Measurements from ENCODE around the gene RYR2.

The RYR2 gene

DNA sequence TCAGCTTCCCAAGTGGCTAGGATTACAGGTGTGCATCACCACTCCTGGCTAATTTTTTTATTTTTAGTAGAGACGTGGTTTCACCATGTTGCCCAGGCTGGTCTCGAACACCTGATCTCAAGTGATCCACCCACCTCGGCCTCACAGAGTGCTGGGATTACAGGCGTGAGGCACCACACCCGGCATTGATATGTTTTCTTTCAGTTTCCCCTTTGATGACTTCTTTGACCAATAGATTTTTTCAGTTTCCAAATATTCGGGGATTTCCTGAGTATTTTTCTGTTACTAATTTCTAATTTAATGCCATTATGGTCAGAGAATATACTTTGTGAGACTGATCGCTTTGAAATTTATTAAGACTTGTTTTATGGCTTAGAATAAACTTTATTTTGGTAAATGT is 406.1 kb downstream of the RYR2 start:
- TF ChIP-seq, protein P1, sequence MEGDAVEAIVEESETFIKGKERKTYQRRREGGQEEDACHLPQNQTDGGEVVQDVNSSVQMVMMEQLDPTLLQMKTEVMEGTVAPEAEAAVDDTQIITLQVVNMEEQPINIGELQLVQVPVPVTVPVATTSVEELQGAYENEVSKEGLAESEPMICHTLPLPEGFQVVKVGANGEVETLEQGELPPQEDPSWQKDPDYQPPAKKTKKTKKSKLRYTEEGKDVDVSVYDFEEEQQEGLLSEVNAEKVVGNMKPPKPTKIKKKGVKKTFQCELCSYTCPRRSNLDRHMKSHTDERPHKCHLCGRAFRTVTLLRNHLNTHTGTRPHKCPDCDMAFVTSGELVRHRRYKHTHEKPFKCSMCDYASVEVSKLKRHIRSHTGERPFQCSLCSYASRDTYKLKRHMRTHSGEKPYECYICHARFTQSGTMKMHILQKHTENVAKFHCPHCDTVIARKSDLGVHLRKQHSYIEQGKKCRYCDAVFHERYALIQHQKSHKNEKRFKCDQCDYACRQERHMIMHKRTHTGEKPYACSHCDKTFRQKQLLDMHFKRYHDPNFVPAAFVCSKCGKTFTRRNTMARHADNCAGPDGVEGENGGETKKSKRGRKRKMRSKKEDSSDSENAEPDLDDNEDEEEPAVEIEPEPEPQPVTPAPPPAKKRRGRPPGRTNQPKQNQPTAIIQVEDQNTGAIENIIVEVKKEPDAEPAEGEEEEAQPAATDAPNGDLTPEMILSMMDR (IDR thresholded peaks at IDR 0.05; ENCODE audit: control extremely low read depth, extremely low read depth, low read depth, missing control alignments) = no peak
- ChIA-PET CTCF (no interaction called here), POLR2A (no interaction called here)
- DNase-seq (ENCODE audit: extremely low spot score) = no peak

DNA sequence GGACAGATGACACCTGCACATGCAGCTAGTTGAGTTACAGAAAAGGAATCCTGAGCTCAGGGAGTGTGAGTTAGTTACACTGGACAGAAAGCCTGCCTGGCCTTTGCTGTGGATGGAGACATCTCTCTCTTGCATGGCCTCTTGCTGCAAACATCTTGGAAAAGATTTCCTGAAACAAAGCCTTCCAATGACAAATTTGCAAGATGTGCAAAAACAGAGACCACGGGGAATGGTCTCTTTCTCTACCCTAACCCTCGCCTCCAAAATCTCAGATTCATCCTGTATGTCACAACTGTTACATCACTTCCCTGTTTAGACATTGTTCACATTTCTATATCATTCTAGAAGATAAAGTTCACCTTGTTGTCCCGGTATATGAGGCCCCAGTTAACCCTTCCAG is 415.6 kb downstream of the RYR2 start:
- DNase-seq (ENCODE audit: extremely low spot score) = no peak
- TF ChIP-seq, protein P1 (IDR thresholded peaks at IDR 0.05; ENCODE audit: control extremely low read depth, extremely low read depth, low read depth, missing control alignments) = no peak
- ChIA-PET POLR2A (no interaction called here), CTCF (no interaction called here)

DNA sequence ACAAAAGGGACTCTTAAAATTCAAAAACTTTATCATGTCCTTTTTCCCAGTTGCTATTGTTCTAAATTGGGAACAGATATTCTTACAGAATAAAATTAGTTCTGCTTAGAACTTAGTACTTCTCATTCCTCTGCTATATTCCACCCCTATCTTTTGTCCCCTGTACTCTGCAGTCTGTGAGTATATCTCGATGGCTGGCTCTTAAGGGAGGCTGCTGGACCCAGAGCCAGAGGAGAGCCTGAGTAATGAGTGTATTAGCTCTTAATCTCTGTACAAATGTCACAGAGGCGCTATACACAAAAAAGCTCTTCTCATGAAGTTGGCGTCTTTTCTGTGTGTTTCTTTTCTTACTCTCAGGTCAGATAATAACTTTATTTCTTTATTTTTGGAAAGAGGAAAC is 425.3 kb downstream of the RYR2 start:
- ChIA-PET CTCF (no interaction called here), POLR2A (no interaction called here)
- TF ChIP-seq, protein P1 (IDR thresholded peaks at IDR 0.05; ENCODE audit: control extremely low read depth, extremely low read depth, low read depth, missing control alignments) = no peak
- DNase-seq (ENCODE audit: extremely low spot score) = no peak

GRCh38 chr1:237470712-237471338 is 428.8 kb downstream of the RYR2 start:
- CTCF ChIA-PET = no interaction called here
- POLR2A ChIA-PET = no interaction called here
- TF ChIP-seq, protein P1 (IDR thresholded peaks at IDR 0.05; ENCODE audit: control extremely low read depth, extremely low read depth, low read depth, missing control alignments) = no peak
- DNase-seq (ENCODE audit: extremely low spot score) = no peak

DNA sequence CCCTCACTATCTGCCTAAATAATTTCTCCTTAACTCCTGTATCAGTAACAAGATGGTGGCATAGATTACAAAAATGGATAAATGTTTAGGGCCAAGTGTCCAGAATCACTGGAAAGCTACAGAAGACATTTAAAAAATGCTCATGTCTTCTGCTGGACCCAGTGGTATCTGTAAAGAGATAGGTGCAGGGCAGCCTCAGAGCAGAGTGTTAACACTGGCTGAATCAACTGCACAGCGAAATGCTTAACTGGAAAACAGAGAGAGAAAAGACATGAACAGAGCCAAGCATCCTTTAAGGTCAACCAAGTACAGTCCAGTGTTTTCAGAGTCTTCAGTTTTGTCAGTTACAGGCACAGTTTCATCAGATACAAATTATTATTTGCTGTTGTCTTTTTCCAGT is 429.4 kb downstream of the RYR2 start:
- ChIA-PET POLR2A (no interaction called here), CTCF (no interaction called here)
- DNase-seq (ENCODE audit: extremely low spot score) = no peak
- TF ChIP-seq, protein P1 (IDR thresholded peaks at IDR 0.05; ENCODE audit: control extremely low read depth, extremely low read depth, low read depth, missing control alignments) = no peak

DNA sequence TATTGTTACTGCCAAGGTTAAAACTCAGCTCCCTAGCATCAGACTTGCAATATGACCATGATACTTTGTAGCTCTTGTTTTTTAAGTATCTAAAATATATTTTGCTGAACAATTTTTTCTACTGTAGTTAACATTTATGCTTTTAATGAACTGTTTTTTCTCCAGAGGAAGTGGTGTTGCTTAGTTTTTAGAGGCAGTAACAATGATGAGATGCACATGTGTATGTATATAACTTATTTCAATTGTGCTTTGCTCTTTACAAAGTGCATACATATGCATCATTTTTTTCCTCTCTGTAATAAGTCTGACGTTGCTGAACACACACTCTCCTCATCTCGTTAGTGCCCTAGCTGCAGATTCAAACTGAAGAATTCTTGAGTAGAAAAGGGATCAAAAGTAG is 430.0 kb downstream of the RYR2 start:
- ChIA-PET CTCF (no interaction called here), POLR2A (no interaction called here)
- no peak for DNase-seq (ENCODE audit: extremely low spot score)
- TF ChIP-seq, protein P1 (IDR thresholded peaks at IDR 0.05; ENCODE audit: control extremely low read depth, extremely low read depth, low read depth, missing control alignments) = no peak

GRCh38 chr1:237473854-237474253 is 431.9 kb downstream of the RYR2 start:
- ChIA-PET POLR2A (no interaction called here), CTCF (no interaction called here)
- DNase-seq (ENCODE audit: extremely low spot score) = no peak
- TF ChIP-seq, protein P1 (IDR thresholded peaks at IDR 0.05; ENCODE audit: control extremely low read depth, extremely low read depth, low read depth, missing control alignments) = no peak

Data from GM10248 (cell line).